ENCODE data around the gene SOX6.

GRCh38 chr11:16158426-16158994 is 197.8 kb downstream of the SOX6 start:
- TF ChIP-seq POLR2A (IDR thresholded peaks at IDR 0.05; ENCODE audit: low read depth, low read length): no peak
- TF ChIP-seq SPI1 (IDR thresholded peaks at IDR 0.05; ENCODE audit: low read depth, low read length): no peak
- no peak for TF ChIP-seq POLR2AphosphoS5 (IDR thresholded peaks at IDR 0.05; ENCODE audit: low read depth, low read length)
- no peak for TF ChIP-seq TAF1 (IDR thresholded peaks at IDR 0.05; ENCODE audit: low read depth, low read length)

All from GM12891 (cell line).